Inferior parietal cortex (tissue), 1 donor: ENCODE results near the gene PCDHB4.
"Not testable (repeated sequence)": the region's sequence is repeated elsewhere in the genome, so short reads cannot be mapped to it uniquely, and the experiment has no call there.

Source experiments
- DNase-seq: peaks from one replicate; pipeline ENCODE4 v3.0.0-alpha.2; 2016; ENCODE audit errors: extremely low spot score

PCDHB4 gene

GRCh38 chr5:141121563-141121962 lies at the start of gene PCDHB4:
PCDHB4 (plus strand) TSS chr5:141121818; CDS start chr5:141121999, 181 bp downstream.
- peak; percentile 60 for DNase-seq

GRCh38 chr5:141077826-141078225 lies 43.8 kb upstream of the PCDHB4 start:
- DNase-seq, result no peak

- no peak for DNase-seq
Observed at GRCh38 chr5:141082228-141082627, 39.4 kb upstream of the PCDHB4 start.

GRCh38 chr5:141084487-141084989 lies 37.1 kb upstream of the PCDHB4 start:
- peak; percentile 57 for DNase-seq

GRCh38 chr5:141094481-141095262 lies 26.9 kb upstream of the PCDHB4 start, which contains the start of gene PCDHB2:
PCDHB2 (plus strand) TSS chr5:141094615; CDS start chr5:141094791, 176 bp downstream.
- DNase-seq, result peak; percentile 43

GRCh38 chr5:141095263-141095641 lies 26.4 kb upstream of the PCDHB4 start:
- no peak for DNase-seq

GRCh38 chr5:141096181-141096580 lies 25.4 kb upstream of the PCDHB4 start:
- not testable (repeated sequence) for DNase-seq

- not testable (repeated sequence) for DNase-seq
Observed at GRCh38 chr5:141096586-141096985, 25.0 kb upstream of the PCDHB4 start.

GRCh38 chr5:141100243-141100805 lies 21.3 kb upstream of the PCDHB4 start, which contains the start of gene PCDHB3:
PCDHB3 (plus strand) TSS chr5:141100473; CDS start chr5:141100650, 177 bp downstream.
- DNase-seq, result peak; percentile 59

- no peak for DNase-seq
Observed at GRCh38 chr5:141101059-141101458, 20.6 kb upstream of the PCDHB4 start.

GRCh38 chr5:141102070-141102469 lies 19.5 kb upstream of the PCDHB4 start:
- DNase-seq, result not testable (repeated sequence)

GRCh38 chr5:141102471-141102870 lies 19.1 kb upstream of the PCDHB4 start:
- not testable (repeated sequence) for DNase-seq

GRCh38 chr5:141105350-141105749 lies 16.3 kb upstream of the PCDHB4 start:
- no peak for DNase-seq

GRCh38 chr5:141119250-141119649 lies 2.4 kb upstream of the PCDHB4 start:
- no peak for DNase-seq

GRCh38 chr5:141121985-141122384 lies 367 bp downstream of the PCDHB4 start:
- DNase-seq, result no peak

GRCh38 chr5:141123396-141124135 lies 1.9 kb downstream of the PCDHB4 start:
- not testable (repeated sequence) for DNase-seq

GRCh38 chr5:141127305-141127704 lies 5.7 kb downstream of the PCDHB4 start:
- DNase-seq, result no peak

- peak; percentile 44 for DNase-seq
Observed at GRCh38 chr5:141135030-141135717, 13.6 kb downstream of the PCDHB4 start, which contains the start of gene PCDHB5. PCDHB5 (plus strand) TSS chr5:141135206; CDS start chr5:141135435, 229 bp downstream.

- no peak for DNase-seq
Observed at GRCh38 chr5:141135718-141136266, 14.2 kb downstream of the PCDHB4 start.

- not testable (repeated sequence) for DNase-seq
Observed at GRCh38 chr5:141137346-141137745, 15.7 kb downstream of the PCDHB4 start.

GRCh38 chr5:141149812-141150211 lies 28.2 kb downstream of the PCDHB4 start, which contains the start of gene PCDHB6:
PCDHB6 (plus strand) TSS chr5:141150057; CDS start chr5:141150258, 201 bp downstream.
- DNase-seq, result peak; percentile 18
